Muscle of back (tissue), 11 donors: ENCODE measurements around the gene KCNIP1. TPM values are rescaled to one million over a fixed set of nuclear protein-coding genes. Genes with fewer than 3 reads are reported as not detected.
A peak's percentile ranks its signal among the peaks of the same experiment; 100 is the strongest.
"Not testable (repeated sequence)": the region's sequence is repeated elsewhere in the genome, so short reads cannot be mapped to it uniquely, and the experiment has no call there.

Experiments used
- DNase-seq, 3 donors: peaks; one replicate each; pipeline versions ENCODE4 v3.0.0 to v3.0.0-alpha.2; 2013
- polyA plus RNA-seq, 10 donors: library from polyadenylated mRNA; unstranded; fragments of 120-200 nt; gene quantifications; one replicate each; pipeline ENCODE4 v1.2.1, GENCODE V29; 2013; ENCODE audit not compliant: insufficient read length in 10 of 10

Gene KCNIP1
- polyA plus RNA-seq, 10 donors = 3.3 to 5.9 (median 5.1) TPM

DNA sequence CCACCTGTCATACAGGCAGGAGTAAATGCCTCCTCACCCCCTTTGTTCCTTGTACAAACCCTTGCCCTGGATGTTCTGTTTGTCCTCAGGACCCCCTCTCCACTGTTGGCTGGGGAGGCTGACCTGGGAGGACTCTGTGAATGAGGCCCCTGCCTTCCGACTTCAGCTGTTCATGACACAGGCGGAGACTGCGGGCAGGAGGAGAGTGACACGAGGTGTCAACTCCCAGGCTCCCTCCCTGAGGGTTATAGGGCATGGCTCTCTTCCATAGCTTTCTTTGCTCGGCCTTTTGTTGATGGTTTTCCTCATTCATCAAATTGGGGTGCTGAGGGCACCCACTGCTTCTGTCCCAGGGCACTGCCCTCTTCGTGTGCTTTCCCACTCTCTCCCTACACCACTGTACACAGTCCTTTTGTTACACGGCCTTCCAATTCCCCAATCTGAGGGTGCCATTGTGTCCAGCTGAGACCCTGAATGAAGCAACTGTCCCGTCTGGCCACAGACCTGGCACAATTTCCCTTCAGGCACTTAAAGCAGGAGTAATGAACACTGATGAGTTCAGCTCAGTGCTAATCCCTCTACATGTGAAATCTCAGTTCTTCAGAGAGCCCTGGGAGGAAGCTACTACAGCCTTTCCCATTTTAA, 33.8 kb downstream of the KCNIP1 start:
- no peak for DNase-seq

DNA sequence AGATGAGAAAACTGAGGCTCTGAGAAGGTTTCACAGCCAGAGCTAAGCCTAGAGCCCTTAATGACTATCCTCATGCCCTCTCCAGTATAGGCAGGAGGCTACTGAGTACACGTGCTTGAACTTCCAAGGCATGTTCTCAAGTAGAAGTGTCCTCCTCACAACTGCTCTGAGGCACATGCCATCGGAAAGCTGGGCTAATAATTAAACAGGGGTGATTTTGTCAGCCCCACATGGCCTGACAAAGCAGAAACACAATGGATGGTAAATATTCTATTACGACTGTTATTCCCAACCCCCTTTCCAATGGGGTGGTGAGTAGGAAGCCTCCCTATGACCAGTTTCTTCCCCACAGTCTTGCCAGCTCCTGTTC, 34.3 kb downstream of the KCNIP1 start:
- DNase-seq = no peak

DNA sequence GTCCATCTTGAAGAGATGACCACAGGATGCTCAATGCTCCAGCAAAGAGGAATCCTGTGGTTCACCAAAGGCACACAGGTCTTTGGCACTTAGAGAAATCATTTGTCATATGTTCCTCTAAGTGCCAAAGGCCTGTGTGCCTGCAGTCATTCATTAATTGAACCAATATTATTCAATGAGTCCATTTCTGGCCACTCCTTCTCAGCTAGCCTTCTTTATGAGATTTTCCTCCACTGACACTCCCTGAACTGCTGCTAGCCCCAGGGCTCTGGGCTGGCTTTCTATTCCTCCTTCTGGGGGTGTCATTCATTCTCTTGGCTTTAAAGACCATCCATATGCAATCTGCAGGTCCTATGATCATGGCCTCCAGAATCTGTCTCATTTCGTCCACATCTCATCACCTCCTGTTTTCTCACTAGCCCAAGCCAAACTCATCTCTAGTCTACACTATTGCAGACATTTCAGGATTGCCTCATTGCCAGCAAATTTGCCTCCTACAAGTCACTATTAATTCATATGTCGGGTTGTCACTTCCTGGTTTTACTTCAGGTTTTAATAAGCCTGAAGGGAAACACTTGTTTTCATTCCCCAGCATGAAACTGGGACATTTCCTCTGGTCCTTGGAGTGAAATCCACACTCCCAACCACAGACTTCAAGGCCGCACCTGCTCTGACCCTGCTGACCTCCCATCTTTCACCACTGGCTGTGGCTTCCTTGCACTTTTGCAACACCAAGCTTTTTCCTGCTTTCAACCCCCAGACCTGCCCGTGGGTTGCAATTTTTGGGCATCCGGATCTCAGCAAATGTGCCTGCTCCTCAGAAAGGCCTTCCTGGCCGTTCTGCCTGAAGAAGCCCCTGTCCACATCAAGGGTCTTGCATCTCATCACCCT, 35.1 kb downstream of the KCNIP1 start:
- DNase-seq = no peak

DNA sequence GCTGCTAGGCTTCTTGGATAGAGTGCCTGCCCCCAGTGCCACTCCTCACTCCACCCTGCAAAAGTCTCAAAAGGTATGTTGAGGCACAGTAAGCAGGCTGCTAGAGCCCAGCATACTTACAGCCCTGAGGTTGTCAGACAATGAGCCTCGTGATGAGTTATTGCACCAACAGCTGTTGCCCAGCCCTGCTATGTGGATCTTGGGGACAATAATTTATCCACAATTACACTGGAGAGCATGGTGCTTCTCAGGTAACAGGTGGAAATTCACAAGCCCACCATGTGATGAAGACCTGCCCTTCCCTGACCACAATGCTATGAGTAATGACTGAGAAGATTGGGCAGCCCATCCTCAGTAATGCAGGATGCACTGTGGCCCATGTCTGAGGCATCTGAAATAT, 36.5 kb downstream of the KCNIP1 start:
- no peak for DNase-seq

DNA sequence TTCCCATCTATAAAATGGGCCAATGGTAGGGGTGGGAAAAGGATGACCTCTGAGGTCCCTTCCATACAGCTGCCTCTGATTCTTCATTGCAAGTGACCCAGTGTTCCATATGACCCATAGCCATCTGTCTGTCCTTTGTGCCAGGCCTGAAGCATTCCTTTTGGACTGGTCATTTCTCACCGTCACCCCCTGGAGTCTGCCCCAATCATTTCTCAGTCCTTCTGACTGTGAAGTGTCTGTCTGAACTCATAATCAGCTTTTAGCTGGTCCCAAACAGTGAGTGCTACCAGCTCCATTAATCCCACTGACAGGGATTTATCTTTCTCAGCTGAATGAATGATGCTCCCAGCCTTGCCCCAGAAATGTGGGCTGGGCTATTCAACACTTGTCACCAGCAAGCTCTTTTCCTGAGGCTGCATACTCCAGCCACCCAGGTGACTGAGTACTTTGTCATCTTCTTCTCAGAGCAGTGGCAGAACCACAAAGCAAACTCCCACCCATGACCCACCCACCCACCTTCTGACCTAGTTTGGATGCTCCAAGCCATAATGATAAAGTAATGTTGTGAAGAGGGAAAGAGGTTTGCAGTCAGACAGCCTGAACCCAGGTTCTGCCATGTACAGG, 37.4 kb downstream of the KCNIP1 start:
- no peak for DNase-seq

DNA sequence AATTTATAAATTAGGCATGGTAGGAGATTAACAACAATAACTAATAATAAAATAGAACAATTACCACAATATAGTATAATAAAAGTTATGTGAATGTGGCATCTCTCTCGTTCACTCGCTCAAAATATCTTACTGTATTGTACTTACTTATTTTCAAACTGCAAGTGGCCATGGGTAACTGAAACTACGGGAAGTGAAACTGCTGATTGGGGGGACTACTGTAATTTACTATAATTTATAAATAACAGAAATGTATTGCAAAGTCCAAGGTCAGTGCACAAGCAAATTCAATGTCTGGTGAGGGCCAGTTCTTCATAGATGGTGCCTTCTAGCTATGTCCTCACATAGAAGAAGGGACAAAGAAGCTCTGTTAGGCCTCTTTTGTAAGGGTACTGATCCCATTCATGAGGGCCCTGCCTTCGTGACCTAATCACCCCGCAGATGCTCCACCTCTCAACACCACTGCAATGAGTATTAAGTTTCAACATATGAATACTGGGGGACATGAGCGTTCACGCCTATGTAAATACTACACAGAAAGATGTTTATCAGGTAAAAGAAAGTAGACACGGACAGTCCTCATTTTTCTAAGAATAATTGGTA, 39.0 kb downstream of the KCNIP1 start:
- no peak for DNase-seq

DNA sequence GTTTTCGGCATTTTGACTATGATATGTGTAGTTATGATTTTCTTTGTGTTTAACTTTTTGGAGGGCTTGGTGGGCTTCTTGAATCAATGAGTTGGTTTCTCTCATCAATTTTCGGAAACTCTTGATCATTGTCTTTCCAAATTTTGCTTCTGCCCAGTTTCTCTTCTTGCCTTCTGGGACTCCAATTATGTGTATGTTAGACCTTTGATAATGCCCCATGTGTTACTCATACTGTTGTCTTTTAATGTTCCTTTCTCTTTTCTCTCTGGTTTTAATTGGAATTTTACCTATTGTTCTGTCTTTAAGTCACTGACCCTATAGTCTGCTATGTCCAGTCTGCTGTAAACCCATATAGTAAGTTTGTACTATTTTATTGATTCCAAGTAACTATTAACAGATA, 41.5 kb downstream of the KCNIP1 start:
- no peak for DNase-seq

GRCh38 chr5:170545811-170546210, 42.0 kb downstream of the KCNIP1 start:
- peak in 1 of 3 donors; percentile 48 for DNase-seq

DNA sequence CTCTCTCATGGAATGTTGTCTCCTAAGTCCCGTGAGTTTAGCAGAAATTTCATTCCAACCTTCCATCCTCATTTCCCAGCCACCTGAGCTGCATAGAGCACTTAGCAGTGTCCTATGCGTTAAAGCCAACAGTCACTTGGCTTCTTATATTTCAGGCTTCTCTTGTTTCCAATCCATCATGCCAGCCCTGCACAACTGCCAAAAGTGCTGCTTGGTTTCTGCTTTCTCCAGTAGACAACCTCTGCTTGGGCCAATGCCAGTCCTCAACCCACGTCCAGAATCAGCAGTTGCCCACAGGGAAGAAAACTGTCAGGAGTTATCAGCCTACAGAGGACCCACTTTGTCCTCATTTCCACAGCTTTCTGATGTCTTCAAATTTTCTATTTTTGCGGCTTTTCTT, 42.5 kb downstream of the KCNIP1 start:
- peak in 1 of 3 donors; percentile 43 for DNase-seq

- DNase-seq = not testable (repeated sequence)
These were observed 46.6 kb downstream of the KCNIP1 start for GRCh38 chr5:170550382-170550781.

DNA sequence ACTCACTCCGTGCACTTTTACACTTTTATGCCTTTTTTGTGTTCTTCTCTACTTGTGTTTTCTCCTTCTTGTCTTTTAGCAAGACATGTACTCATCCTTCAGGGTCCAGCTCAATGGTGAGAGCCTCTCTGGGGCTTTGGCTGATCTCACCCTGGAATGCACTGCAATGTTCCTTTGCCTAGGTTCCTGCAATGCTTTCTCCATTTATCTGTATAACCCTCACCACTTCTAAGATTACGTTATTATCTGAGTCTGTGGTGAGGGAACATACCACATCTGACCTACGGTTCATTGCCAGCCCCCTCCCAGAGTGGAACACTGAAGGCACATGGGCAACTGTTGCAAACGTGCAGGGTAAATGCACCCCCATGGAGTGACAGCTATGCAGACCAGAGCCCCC, 47.3 kb downstream of the KCNIP1 start:
- DNase-seq = no peak

DNA sequence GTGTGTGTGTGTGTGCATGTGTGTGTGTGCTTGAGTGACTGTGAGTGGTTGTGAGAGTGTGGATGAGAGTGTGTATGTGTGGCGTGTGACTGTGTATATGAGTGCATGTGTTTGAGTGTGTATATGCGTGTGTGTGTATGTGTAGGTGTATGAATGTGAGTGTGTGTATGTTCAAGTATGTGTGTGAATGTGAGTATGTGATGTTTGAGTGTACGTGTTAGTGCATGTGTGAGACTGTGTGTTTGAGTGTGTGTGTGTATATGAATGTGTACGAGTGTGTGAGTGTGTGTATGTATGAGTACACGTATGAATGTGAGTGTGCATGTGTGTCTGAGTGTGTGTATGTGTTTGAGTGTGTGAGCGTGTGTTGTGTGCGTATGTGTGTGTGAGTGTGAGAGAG, 47.8 kb downstream of the KCNIP1 start:
- DNase-seq = no peak

- peak; percentile 91 to 97 (median 94) for DNase-seq
These were observed 48.8 kb downstream of the KCNIP1 start for GRCh38 chr5:170552621-170553115.

DNA sequence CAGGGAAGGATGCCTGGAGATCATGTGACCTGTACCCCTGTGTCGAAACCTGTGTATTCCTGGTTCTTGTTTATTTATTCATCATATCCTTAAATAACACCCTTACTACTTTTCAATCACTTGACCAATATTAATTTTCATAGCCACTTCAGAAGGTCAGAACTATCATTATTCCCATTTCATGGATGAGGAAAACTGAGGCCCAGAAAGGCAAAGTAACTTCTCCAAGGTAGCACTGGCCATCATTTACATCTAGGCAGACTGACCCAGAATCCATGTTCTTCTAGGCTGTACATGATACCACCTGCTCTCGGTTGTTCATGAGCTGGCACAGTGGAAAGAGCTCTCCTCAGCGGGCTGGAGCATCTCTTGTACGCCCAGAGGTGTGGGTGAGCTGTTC, 49.4 kb downstream of the KCNIP1 start:
- no peak for DNase-seq

GRCh38 chr5:170554521-170555267, 50.9 kb downstream of the KCNIP1 start:
- peak in 1 of 3 donors; percentile 70 for DNase-seq

GRCh38 chr5:170557314-170557713, 53.5 kb downstream of the KCNIP1 start:
- DNase-seq = no peak

- DNase-seq = no peak
These were observed 55.5 kb downstream of the KCNIP1 start for GRCh38 chr5:170559296-170559695.

GRCh38 chr5:170560938-170561337, 57.1 kb downstream of the KCNIP1 start:
- DNase-seq = no peak

DNA sequence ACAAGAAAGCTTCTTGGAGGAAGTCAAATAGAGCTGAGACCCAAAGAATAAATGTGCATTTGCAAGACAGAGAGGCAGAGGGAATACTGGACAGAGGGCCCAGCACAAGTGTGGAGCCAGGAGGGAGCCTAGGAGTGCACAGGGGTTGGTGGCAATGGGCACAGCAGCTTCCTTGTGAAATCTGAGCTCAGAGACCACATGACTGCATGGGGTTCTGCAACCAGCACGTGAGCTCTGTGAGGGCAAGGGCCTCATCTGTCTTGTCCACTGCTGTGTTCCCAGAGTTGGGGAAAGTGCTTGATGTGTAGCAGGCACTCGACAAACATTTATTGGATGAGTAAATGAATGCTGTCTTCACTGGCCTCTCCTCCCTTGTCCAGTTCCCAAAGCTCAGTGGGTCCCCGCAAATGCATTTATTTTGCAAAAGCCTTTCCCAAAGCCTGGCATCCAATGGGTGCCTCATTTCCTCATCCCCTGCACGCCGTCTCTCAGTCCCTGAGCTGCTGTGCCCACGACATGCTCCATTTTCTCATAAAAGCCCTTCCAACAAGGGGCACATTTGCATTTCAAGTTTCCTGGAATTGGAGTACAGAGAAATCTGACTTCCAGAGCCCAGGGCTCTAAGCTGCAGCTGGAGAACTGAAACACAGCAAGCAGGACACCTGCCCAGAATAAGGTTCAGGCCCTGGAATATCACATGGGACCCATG, 58.5 kb downstream of the KCNIP1 start:
- DNase-seq = no peak

GRCh38 chr5:170562875-170563228, 59.0 kb downstream of the KCNIP1 start:
- DNase-seq = no peak
